Measurements from ENCODE around the gene SELENOM.
"Not testable (repeated sequence)": the region's sequence is repeated elsewhere in the genome, so short reads cannot be mapped to it uniquely, and the experiment has no call there.

Gene SELENOM

GRCh38 chr22:31103899-31104694 is 3.3 kb downstream of the SELENOM start:
- DNase-seq = no peak

GRCh38 chr22:31103111-31103510 is 4.3 kb downstream of the SELENOM start:
- DNase-seq = no peak

GRCh38 chr22:31102441-31103081 is 4.8 kb downstream of the SELENOM start:
- DNase-seq = peak; percentile 83

- no peak for DNase-seq
Observed at GRCh38 chr22:31100762-31101525, 6.4 kb downstream of the SELENOM start.

- DNase-seq = no peak
Observed at GRCh38 chr22:31099841-31100761, 7.3 kb downstream of the SELENOM start.

GRCh38 chr22:31099386-31099785 is 8.0 kb downstream of the SELENOM start:
- DNase-seq = no peak

- no peak for DNase-seq
Observed at GRCh38 chr22:31098632-31099110, 8.7 kb downstream of the SELENOM start.

- DNase-seq = no peak
Observed at GRCh38 chr22:31097941-31098631, 9.3 kb downstream of the SELENOM start.

- not testable (repeated sequence) for DNase-seq
Observed at GRCh38 chr22:31097539-31097938, 9.8 kb downstream of the SELENOM start.

- DNase-seq = no peak
Observed at GRCh38 chr22:31096657-31097279, 10.6 kb downstream of the SELENOM start.

- DNase-seq = no peak
Observed at GRCh38 chr22:31095637-31096249, 11.6 kb downstream of the SELENOM start.

GRCh38 chr22:31094741-31095140 is 12.6 kb downstream of the SELENOM start:
- DNase-seq = no peak

GRCh38 chr22:31094021-31094551 is 13.3 kb downstream of the SELENOM start:
- DNase-seq = no peak

GRCh38 chr22:31093086-31093850 is 14.1 kb downstream of the SELENOM start:
- DNase-seq = no peak

- no peak for DNase-seq
Observed at GRCh38 chr22:31092161-31092560, 15.2 kb downstream of the SELENOM start.

GRCh38 chr22:31091106-31091975 is 16.0 kb downstream of the SELENOM start:
- DNase-seq = no peak

- DNase-seq = no peak
Observed at GRCh38 chr22:31090217-31091085, 16.9 kb downstream of the SELENOM start.
